Measurements from ENCODE around the gene CD160.
"Not testable (repeated sequence)": the region's sequence is repeated elsewhere in the genome, so short reads cannot be mapped to it uniquely, and the experiment has no call there.

DNA sequence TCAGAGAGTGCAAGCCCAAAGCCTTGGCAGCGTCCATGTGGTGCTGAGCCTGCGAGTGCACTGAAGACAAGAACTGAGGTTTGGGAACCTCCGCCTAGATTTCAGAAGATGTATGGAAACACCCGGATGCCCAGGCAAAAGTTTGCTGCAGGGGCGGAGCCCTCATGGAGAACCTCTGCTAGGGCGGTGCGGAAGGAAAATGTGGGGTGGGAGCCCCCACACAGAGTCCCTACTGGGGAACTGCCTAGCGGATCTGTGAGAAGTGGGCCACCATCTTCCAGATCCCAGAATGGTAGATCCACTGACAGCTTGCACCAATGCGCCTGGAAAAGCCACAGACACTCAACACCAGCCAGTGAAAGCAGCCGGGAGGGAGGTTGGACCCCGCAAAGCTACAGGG lies 42.2 kb downstream of the CD160 start:
- TF ChIP-seq EZH2 (IDR thresholded peaks at IDR 0.05); POLR2AphosphoS5 (IDR thresholded peaks at IDR 0.05; ENCODE audit: borderline replicate concordance, low read depth, low read length): not testable (repeated sequence)
